K562 (cell line): Measurements from ENCODE around the gene CDHR2. TPM values are rescaled to one million over a fixed set of nuclear protein-coding genes. Genes with fewer than 3 reads are reported as not detected.

ENCODE experiments used
- ATAC-seq: fragments of 200-7000 bp; cut with Tn5 transposase; 3 replicates; pipeline ENCODE4 v1.9.1; 2020; ENCODE audit warnings: moderate library complexity
- BruUV-seq: library from RNA; stranded (reverse); fragments of 400-500 nt; replicated peaks from 2 replicates; lab custom pipeline; 2021; lab: Mats Ljungman, UMichigan
- CTCF ChIA-PET: fragments of 300-600 bp; formaldehyde crosslinking; extraction: SDS; loops from one replicate; lab custom pipeline; 2021; ENCODE audit warnings: low intra/inter-chr PET ratio; lab: Yijun Ruan, JAX
- POLR2A ChIA-PET: fragments of 300-600, 350-650 bp; sonication (Branson Sonifier 250); formaldehyde crosslinking; extraction: SDS; loops from one replicate; lab custom pipeline; 2021; ENCODE audit warnings: antibody characterized with exemption, inconsistent platforms; lab: Yijun Ruan, JAX
- DNase-seq, 4 experiments: peaks; one replicate each; pipeline versions ENCODE4 v3.0.0 to v3.0.0-alpha.2; 2011 to 2018; ENCODE audit warnings: low spot score in 3 of 4, mixed read lengths in 3 of 4; ENCODE audit errors: extremely low read depth in 1 of 4
- FAIRE-seq: peaks from 2 replicates; lab custom pipeline; 2011; peaks lifted over from hg19 to GRCh38; lab: Jason Lieb, UNC
- H2AFZ ChIP-seq: 2 replicates; pipeline ENCODE4 v1.6.0; 2011; ENCODE audit warnings: low read depth, low read length, control low read depth, inconsistent platforms
- H3K27ac ChIP-seq: fragments of 200-600 bp; 3 replicates; pipeline ENCODE4 v1.8.0; 2011; ENCODE audit warnings: low read depth, mild to moderate bottlenecking, control low read depth, inconsistent platforms, low read length, moderate library complexity, mixed read lengths; ENCODE audit errors: extremely low read depth
- H3K27me3 ChIP-seq, 2 experiments: fragments of 300-600 bp in 1 of 2; 2 replicates in 1 of 2; 3 replicates in 1 of 2; pipeline versions ENCODE4 v1.6.0 to v1.8.0; 2011; ENCODE audit warnings: inconsistent platforms in 2 of 2, low read length in 2 of 2, mild to moderate bottlenecking in 1 of 2, mixed read lengths in 1 of 2, moderate library complexity in 1 of 2; ENCODE audit not compliant: control insufficient read depth in 2 of 2, insufficient read depth in 2 of 2
- H3K36me3 ChIP-seq: fragments of 300-600 bp; 3 replicates; pipeline ENCODE4 v1.8.0; 2011; ENCODE audit warnings: mild to moderate bottlenecking, low read length, inconsistent platforms; ENCODE audit not compliant: control insufficient read depth, insufficient read depth
- H3K4me1 ChIP-seq, 2 experiments: fragments of 200-600 bp in 1 of 2; replicated peaks in 1 of 2; 2 replicates in 1 of 2; 3 replicates in 1 of 2; pipeline versions ENCODE4 v1.5.1 to v1.8.0; 2011; ENCODE audit warnings: inconsistent platforms in 2 of 2, low read length in 2 of 2, mild to moderate bottlenecking in 1 of 2, mixed read lengths in 1 of 2, moderate library complexity in 1 of 2; ENCODE audit not compliant: control insufficient read depth in 2 of 2, insufficient read depth in 2 of 2
- H3K4me2 ChIP-seq: 2 replicates; pipeline ENCODE4 v1.6.1; 2011; ENCODE audit warnings: low read length, control low read depth, inconsistent platforms, mixed read lengths; ENCODE audit not compliant: insufficient read depth
- H3K4me3 ChIP-seq: fragments of 200-600 bp; sonication (generic), shearing (Covaris generic); 2 replicates; pipeline ENCODE4 v1.5.1; 2016; ENCODE audit warnings: control low read depth, inconsistent platforms
- H3K79me2 ChIP-seq: fragments of 200-600 bp; 3 replicates; pipeline ENCODE4 v1.8.0; 2011; ENCODE audit warnings: low read length, inconsistent platforms; ENCODE audit not compliant: control insufficient read depth, insufficient read depth
- H3K9ac ChIP-seq, 2 experiments: 2 replicates each; pipeline versions ENCODE4 v1.6.0 to v1.6.1; 2011; ENCODE audit warnings: low read depth in 2 of 2, low read length in 2 of 2, control low read depth in 1 of 2, inconsistent platforms in 1 of 2, mild to moderate bottlenecking in 1 of 2, mixed read lengths in 1 of 2; ENCODE audit not compliant: insufficient read depth in 1 of 2
- H3K9me1 ChIP-seq: one replicate; pipeline ENCODE4 v1.6.0; 2011; ENCODE audit warnings: inconsistent platforms, mild to moderate bottlenecking, low read length, moderate library complexity; ENCODE audit not compliant: control insufficient read depth, insufficient read depth
- H3K9me3 ChIP-seq: replicated peaks from 2 replicates; pipeline ENCODE4 v1.5.1; 2011; ENCODE audit warnings: low read depth, low read length, inconsistent platforms; ENCODE audit not compliant: control insufficient read depth, insufficient read depth
- H4K20me1 ChIP-seq: replicated peaks from 2 replicates; pipeline ENCODE4 v1.6.1; 2011; ENCODE audit warnings: low read length, inconsistent platforms, mixed read lengths; ENCODE audit not compliant: control insufficient read depth, insufficient read depth
- FOXM1 ChIP-seq, 2 experiments: fragments of 450-650 bp in 1 of 2; sonication (generic) in 1 of 2; formaldehyde crosslinking in 1 of 2; IDR thresholded peaks; 2 replicates each; pipeline versions ENCODE4 v1.6.1 to v1.9.0; 2017 to 2022; ENCODE audit warnings: low read depth in 2 of 2, mild to moderate bottlenecking in 2 of 2, missing genetic modification reagents in 1 of 2, moderate library complexity in 1 of 2
- HINFP ChIP-seq: fragments of 450-650 bp; conservative IDR thresholded peaks from 2 replicates; pipeline ENCODE4 v1.6.1; 2016; ENCODE audit warnings: missing genetic modification characterization, low read depth, mild to moderate bottlenecking, control low read depth, missing compliant biosample characterization
- KDM5B ChIP-seq: fragments of 200-600 bp; sonication (generic); IDR thresholded peaks from 2 replicates; pipeline ENCODE4 v1.6.1; 2012; ENCODE audit warnings: low read depth, mild to moderate bottlenecking, moderate library complexity, low read length, control low read depth, inconsistent platforms; ENCODE audit not compliant: insufficient replicate concordance
- MAFG ChIP-seq: fragments of 450-650 bp; conservative IDR thresholded peaks from 2 replicates; pipeline ENCODE4 v1.6.1; 2016; ENCODE audit warnings: missing genetic modification characterization, missing compliant biosample characterization
- MTA1 ChIP-seq: fragments of 450-650 bp; IDR thresholded peaks from 2 replicates; pipeline ENCODE4 v1.6.1; 2017; ENCODE audit warnings: borderline replicate concordance
- PHTF2 ChIP-seq: fragments of 250-450 bp; sonication (Bioruptor Pico); IDR thresholded peaks from 2 replicates; pipeline ENCODE4 v1.5.0; 2021; ENCODE audit warnings: mild to moderate bottlenecking
- PTRF ChIP-seq: fragments of 450-650 bp; IDR thresholded peaks from 2 replicates; pipeline ENCODE4 v1.6.1; 2016; ENCODE audit warnings: mild to moderate bottlenecking, missing genetic modification characterization, missing compliant biosample characterization
- PTTG1 ChIP-seq: fragments of 450-650 bp; IDR thresholded peaks from 2 replicates; pipeline ENCODE4 v1.6.1; 2016; ENCODE audit warnings: low read depth, mild to moderate bottlenecking, missing genetic modification characterization, missing compliant biosample characterization
- SLC30A9 ChIP-seq: fragments of 250-450 bp; sonication (Bioruptor Pico); IDR thresholded peaks from 2 replicates; pipeline ENCODE4 v1.8.0; 2022; ENCODE audit warnings: mild to moderate bottlenecking, moderate library complexity
- SREBF1 ChIP-seq: fragments of 150-350 bp; IDR thresholded peaks from 2 replicates; pipeline ENCODE4 v1.6.1; 2014; ENCODE audit warnings: antibody characterized with exemption, low read depth, low read length, borderline replicate concordance
- SRF ChIP-seq, 2 experiments: fragments of 250-450, 450-650 bp in 1 of 2; sonication (Bioruptor Pico) in 1 of 2; sonication (generic) in 1 of 2; formaldehyde crosslinking; IDR thresholded peaks; 2 replicates each; pipeline versions ENCODE4 v1.5.0 to v1.5.1; 2020 to 2022; ENCODE audit warnings: mild to moderate bottlenecking in 1 of 2, missing genetic modification reagents in 1 of 2
- ZBED1 ChIP-seq: IDR thresholded peaks from 2 replicates; pipeline ENCODE4 v1.6.1; 2014
- ZC3H4 ChIP-seq: sonication (generic); formaldehyde crosslinking; IDR thresholded peaks from 2 replicates; pipeline ENCODE4 v1.9.0; 2021; ENCODE audit warnings: missing genetic modification reagents, borderline replicate concordance
- ZFPM2 ChIP-seq: fragments of 250-450 bp; sonication (Bioruptor Pico); IDR thresholded peaks from 2 replicates; pipeline ENCODE4 v1.5.1; 2022; ENCODE audit warnings: mild to moderate bottlenecking
- ZMIZ1 ChIP-seq, 2 experiments: fragments of 150-350 bp in 1 of 2; IDR thresholded peaks; 2 replicates each; pipeline ENCODE4 v1.6.1; 2012 to 2016; ENCODE audit warnings: low read depth in 2 of 2, low read length in 2 of 2, mild to moderate bottlenecking in 1 of 2, moderate library complexity in 1 of 2
- ZNF23 ChIP-seq: fragments of 250-450 bp; sonication (Bioruptor Pico); IDR thresholded peaks from 2 replicates; pipeline ENCODE4 v1.4.0; 2020; ENCODE audit warnings: mild to moderate bottlenecking
- ZNF512 ChIP-seq: IDR thresholded peaks from 2 replicates; pipeline ENCODE4 v1.6.1; 2016; ENCODE audit warnings: missing genetic modification characterization, missing compliant biosample characterization
- WGBS: fragments of 100-300 bp; shearing (Covaris generic); methylation state at CpG from one replicate; pipeline ENCODE4 v1.1.6; 2016; ENCODE audit warnings: low coverage, mixed read lengths; ENCODE audit not compliant: insufficient coverage; ENCODE audit errors: missing lambda C conversion rate; 5-methylcytosine and 5-hydroxymethylcytosine counted together
- in situ Hi-C: fragments of 300-500 bp; cut with MboI; formaldehyde crosslinking; loops from 4 replicates; pipeline ENCODE4 v1.15.0; 2018; ENCODE audit warnings: inconsistent platforms, mixed read lengths
- intact Hi-C: fragments of 100-400 bp; cut with micrococcal nuclease; formaldehyde crosslinking; loops from 2 replicates; pipeline ENCODE4 v1.14.2; 2022
- polyA plus RNA-seq, 8 experiments: library from polyadenylated mRNA; depleted of rRNA in 4 of 8; stranded (reverse) in 5 of 8; unstranded in 3 of 8; fragments of >200 nt; fragmentation: Nextera tagmentation in 2 of 8; fragmentation: Illumina TruSeq in 1 of 8; extraction: Ambion mirVana in 2 of 8; extraction: Trizol in 1 of 8; gene quantifications; 2 replicates each; pipeline versions ENCODE4 v1.2.1 to v1.2.3, GENCODE V29; 2011 to 2014; ENCODE audit warnings: inconsistent platforms in 1 of 8, missing spikeins in 1 of 8
- total RNA-seq, 7 experiments: library from RNA; depleted of rRNA in 6 of 7; stranded (reverse); fragments of >200 nt in 6 of 7; fragmentation: Illumina TruSeq in 2 of 7; extraction: Trizol in 2 of 7; gene quantifications; 2 replicates each; pipeline versions ENCODE4 v1.2.1 to v1.2.3, GENCODE V29; 2011 to 2021; ENCODE audit warnings: low replicate concordance in 1 of 7

CDHR2 gene
- total and polyA plus RNA-seq, 9 of the 15 experiments (the other 6 are each of a cell fraction or from before 2014, with no cell fraction given), result 0.01 to 0.62 (median 0.09) TPM; not detected in 2

GRCh38 chr5:176639208-176639607 is 90.1 kb downstream of the CDHR2 start:
- H3K9me1 ChIP-seq, result no peaks in the 10 kb centered on the region
- in situ Hi-C loops, result no loop called here
- 10% methylated on average over 4 of the region's 4 CpGs for WGBS
- no peak overlapping the region for H3K27ac ChIP-seq
- POLR2A ChIA-PET, result interaction anchor here (1.2 to 1.6 kb wide), 2 partner anchors 9 to 17 kb away, joined by 3 read pairs; no protein-coding TSS in a partner anchor
- DNase-seq (no peak), ATAC-seq (no peak), FAIRE-seq (no peak)
- CTCF ChIA-PET, result no interaction called here
- no peak overlapping the region for H3K4me3 ChIP-seq
- H4K20me1 ChIP-seq, result peaks cover 4% of the 10 kb centered on the region; the same call in 1 of the 2 replicates
- H2AFZ ChIP-seq, result no peak overlapping the region
- no peaks in the 10 kb centered on the region for H3K79me2 ChIP-seq
- no peak overlapping the region for H3K4me2 ChIP-seq
- H3K4me1 ChIP-seq, result peaks cover 5 to 14% of the 10 kb centered on the region in 2 experiments; a peak in 4 of 5 replicates
- peaks cover 29 to 45% of the 10 kb centered on the region in 2 experiments for H3K27me3 ChIP-seq
- no TSS peak for BruUV-seq
- H3K9me3 ChIP-seq, result no peaks in the 10 kb centered on the region
- no peak overlapping the region for H3K9ac ChIP-seq
- intact Hi-C loops, result no loop called here
- no peaks in the 10 kb centered on the region for H3K36me3 ChIP-seq
- TF ChIP-seq SRF (CRISPR knock-in tag; IDR thresholded peaks at IDR 0.05) (no peak), ZNF512 (tag) (no peak), SLC30A9 (no peak), PTTG1 (no peak), ZMIZ1 (IDR thresholded peaks at IDR 0.05; ENCODE audit: low read depth in 2 of 2, low read length in 2 of 2) (no peak), ZBED1 (no peak), FOXM1 (IDR thresholded peaks at IDR 0.05; ENCODE audit: low read depth) (no peak), FOXM1 (CRISPR knock-in tag; IDR thresholded peaks at IDR 0.05; ENCODE audit: low read depth) (no peak), HINFP (tag) (no peak), MTA1 (no peak), ZFPM2 (CRISPR knock-in tag) (no peak), SREBF1 (no peak), KDM5B (no peak), ZNF23 (CRISPR knock-in tag) (no peak), MAFG (tag) (no peak), PHTF2 (CRISPR knock-in tag) (no peak), PTRF (tag) (no peak), ZC3H4 (CRISPR knock-in tag) (no peak)
